Omental fat pad (tissue), 4 donors: ENCODE measurements around the gene PRDM11. TPM values are rescaled to one million over a fixed set of nuclear protein-coding genes. Genes with fewer than 3 reads are reported as not detected.

Experiments
- ATAC-seq: fragments of 150-250 bp; one replicate; pipeline ENCODE4 v1.9.1; 2016; ENCODE audit warnings: mild to moderate bottlenecking, moderate library complexity; ENCODE audit not compliant: low FRiP score
- DNase-seq: peaks from one replicate; pipeline ENCODE4 v3.0.0-alpha.2; 2019; ENCODE audit warnings: low spot score
- CTCF ChIP-seq, 3 donors: fragments of 450-650 bp; IDR thresholded peaks; one replicate each; pipeline ENCODE4 v1.5.1; 2016 to 2017; ENCODE audit warnings: antibody characterized with exemption in 3 of 3, mild to moderate bottlenecking in 3 of 3, moderate library complexity in 2 of 3
- total RNA-seq, 4 donors: library from RNA; depleted of rRNA; stranded (reverse); fragments of >200 nt; gene quantifications; one replicate each; pipeline ENCODE4 v1.1.0, GENCODE V29; 2016

The PRDM11 gene
- total RNA-seq, 4 donors from 2014 or later = 7.0 to 15.6 (median 10.7) TPM

- TF ChIP-seq CTCF (IDR thresholded peaks at IDR 0.05) = no peak
- no peak for DNase-seq
- no peak for ATAC-seq
Observed at GRCh38 chr11:45168366-45169130, 22.1 kb downstream of the PRDM11 start.

GRCh38 chr11:45169310-45170072 is 23.1 kb downstream of the PRDM11 start:
- ATAC-seq = no peak

GRCh38 chr11:45170484-45170883 is 24.0 kb downstream of the PRDM11 start:
- no peak for ATAC-seq
- DNase-seq = no peak
- TF ChIP-seq CTCF (IDR thresholded peaks at IDR 0.05) = no peak

More at GRCh38 chr11:45169310-45170072, 23.1 kb downstream of the PRDM11 start:
- DNase-seq = no peak
- no peak for TF ChIP-seq CTCF (IDR thresholded peaks at IDR 0.05)

- TF ChIP-seq CTCF (IDR thresholded peaks at IDR 0.05) = no peak
- ATAC-seq = no peak
- no peak for DNase-seq
Observed at GRCh38 chr11:45171550-45171949, 25.1 kb downstream of the PRDM11 start.

GRCh38 chr11:45173064-45173463 is 26.6 kb downstream of the PRDM11 start:
- no peak for TF ChIP-seq CTCF (IDR thresholded peaks at IDR 0.05)
- ATAC-seq (no peak), DNase-seq (no peak)

GRCh38 chr11:45174168-45174835 is 27.9 kb downstream of the PRDM11 start:
- no peak for DNase-seq

More at GRCh38 chr11:45174168-45174835, 27.9 kb downstream of the PRDM11 start:
- TF ChIP-seq CTCF (IDR thresholded peaks at IDR 0.05) = no peak
- no peak for ATAC-seq
